DOHH2 (cell line): ENCODE measurements around the gene CEP290.

Experiments used
- EZH2phosphoT487 ChIP-seq: fragments of 200-600 bp; sonication (generic); IDR thresholded peaks from 2 replicates; pipeline ENCODE4 v1.6.1; 2017; ENCODE audit warnings: borderline replicate concordance, mild to moderate bottlenecking, antibody characterized with exemption, low read length, moderate library complexity, mixed read lengths
- TF ChIP-seq, protein P1 (sequence below): fragments of 200-600 bp; sonication (generic); IDR thresholded peaks from one replicate; pipeline ENCODE4 v1.5.1; 2014; ENCODE audit warnings: antibody characterized with exemption, mild to moderate bottlenecking, low read depth, low read length; ENCODE audit not compliant: poor library complexity, severe bottlenecking

DNA sequence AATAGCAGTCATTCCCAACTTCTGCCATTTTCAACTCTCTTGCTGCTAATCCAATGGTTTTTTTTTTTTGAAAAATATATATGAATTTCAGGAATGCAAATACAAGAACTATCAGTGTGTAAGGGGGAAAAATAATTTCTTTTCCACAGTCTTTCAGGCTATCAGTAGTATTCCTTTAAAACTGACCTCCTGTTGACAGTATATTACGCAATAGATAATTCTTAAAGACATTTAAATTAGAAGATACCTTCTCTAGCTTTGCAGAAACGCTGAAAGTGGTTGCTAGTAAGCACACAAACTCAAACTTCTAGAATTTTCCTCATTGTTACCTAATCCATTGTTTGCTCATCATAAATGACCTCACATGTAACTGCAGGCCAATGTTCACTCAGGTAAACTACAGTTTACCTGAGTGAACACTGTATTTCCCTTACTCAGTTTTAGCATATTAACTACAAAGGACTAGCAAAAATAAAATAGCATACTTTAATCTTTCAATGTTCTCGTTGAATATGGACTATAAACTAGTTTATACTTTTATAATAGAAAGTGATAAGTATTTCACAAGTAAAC lies 112.7 kb downstream of the CEP290 start, which contains the start of gene C12orf50:
- TF ChIP-seq, protein P1, sequence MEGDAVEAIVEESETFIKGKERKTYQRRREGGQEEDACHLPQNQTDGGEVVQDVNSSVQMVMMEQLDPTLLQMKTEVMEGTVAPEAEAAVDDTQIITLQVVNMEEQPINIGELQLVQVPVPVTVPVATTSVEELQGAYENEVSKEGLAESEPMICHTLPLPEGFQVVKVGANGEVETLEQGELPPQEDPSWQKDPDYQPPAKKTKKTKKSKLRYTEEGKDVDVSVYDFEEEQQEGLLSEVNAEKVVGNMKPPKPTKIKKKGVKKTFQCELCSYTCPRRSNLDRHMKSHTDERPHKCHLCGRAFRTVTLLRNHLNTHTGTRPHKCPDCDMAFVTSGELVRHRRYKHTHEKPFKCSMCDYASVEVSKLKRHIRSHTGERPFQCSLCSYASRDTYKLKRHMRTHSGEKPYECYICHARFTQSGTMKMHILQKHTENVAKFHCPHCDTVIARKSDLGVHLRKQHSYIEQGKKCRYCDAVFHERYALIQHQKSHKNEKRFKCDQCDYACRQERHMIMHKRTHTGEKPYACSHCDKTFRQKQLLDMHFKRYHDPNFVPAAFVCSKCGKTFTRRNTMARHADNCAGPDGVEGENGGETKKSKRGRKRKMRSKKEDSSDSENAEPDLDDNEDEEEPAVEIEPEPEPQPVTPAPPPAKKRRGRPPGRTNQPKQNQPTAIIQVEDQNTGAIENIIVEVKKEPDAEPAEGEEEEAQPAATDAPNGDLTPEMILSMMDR, result no peak
- no peak for TF ChIP-seq EZH2phosphoT487
